NCI-H146 (cell line): ENCODE measurements around the gene BTBD9.
"Not testable (repeated sequence)": the region's sequence is repeated elsewhere in the genome, so short reads cannot be mapped to it uniquely, and the experiment has no call there.

Experiments
- DNase-seq: peaks from one replicate; lab custom pipeline; 2025; lab: John Stamatoyannopoulos, UW

BTBD9 gene

GRCh38 chr6:38146021-38146733, 493.6 kb downstream of the BTBD9 start:
- DNase-seq, result no peak

GRCh38 chr6:38144365-38144945, 495.3 kb downstream of the BTBD9 start:
- no peak for DNase-seq

GRCh38 chr6:38143191-38144150, 496.3 kb downstream of the BTBD9 start:
- DNase-seq, result peak; percentile 68

GRCh38 chr6:38142178-38142902, 497.4 kb downstream of the BTBD9 start:
- no peak for DNase-seq

GRCh38 chr6:38141716-38142115, 498.0 kb downstream of the BTBD9 start:
- no peak for DNase-seq

- no peak for DNase-seq
Observed at GRCh38 chr6:38141085-38141484, 498.6 kb downstream of the BTBD9 start.

GRCh38 chr6:38138374-38138773, 501.4 kb downstream of the BTBD9 start:
- DNase-seq, result no peak

DNA sequence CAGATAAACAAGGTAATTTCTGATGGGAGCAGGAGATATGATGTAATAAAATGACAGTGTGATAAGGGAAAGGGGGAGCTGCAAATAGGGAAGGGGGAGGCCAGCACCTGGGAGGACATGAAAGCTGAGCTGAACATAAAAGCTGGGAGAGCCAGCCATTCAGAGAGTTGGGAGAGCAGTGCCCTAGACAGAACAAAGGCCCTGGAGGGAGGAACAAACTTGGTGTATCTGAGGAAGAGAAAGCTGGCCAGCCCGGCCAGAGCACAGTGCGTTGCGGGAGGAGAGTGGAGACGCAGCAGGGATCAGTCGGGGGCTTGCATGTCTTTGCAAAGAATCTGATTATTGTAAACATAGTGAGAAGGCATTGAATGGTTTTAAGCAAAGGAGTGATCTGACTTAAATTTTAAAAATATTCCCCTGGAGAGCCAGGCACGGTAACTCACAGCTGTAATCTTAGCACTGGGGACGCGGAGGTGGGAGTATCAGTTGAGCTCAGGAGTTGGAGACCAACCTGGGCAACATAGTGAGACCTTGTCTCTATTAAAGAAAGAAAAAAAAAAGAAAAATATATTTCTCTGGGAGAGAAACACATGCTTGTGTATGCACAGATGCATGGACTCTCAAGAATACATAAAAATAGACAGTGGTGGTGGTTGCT, 502.0 kb downstream of the BTBD9 start:
- peak; percentile 91 for DNase-seq

DNA sequence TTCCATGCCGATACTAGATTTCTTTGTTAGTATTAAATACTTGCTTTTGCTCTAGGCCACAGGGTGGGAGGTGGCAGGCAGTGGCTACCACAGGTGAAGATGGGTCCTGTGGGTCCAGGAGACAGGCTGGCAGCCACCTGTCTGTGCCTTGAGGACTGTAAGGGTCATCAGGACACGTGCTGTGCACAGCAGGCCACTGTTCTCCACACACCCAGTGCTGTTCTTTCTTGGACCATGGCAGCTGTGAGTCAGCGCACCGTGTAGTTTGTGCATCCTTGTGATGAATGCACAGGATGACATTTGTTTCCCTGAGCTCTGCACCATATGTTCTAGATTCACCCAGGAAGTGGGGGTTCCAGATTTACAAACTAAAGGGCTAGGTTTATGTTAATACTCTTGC, 503.2 kb downstream of the BTBD9 start:
- peak; percentile 84 for DNase-seq

- DNase-seq, result no peak
Observed at GRCh38 chr6:38134704-38135088, 505.0 kb downstream of the BTBD9 start.

DNA sequence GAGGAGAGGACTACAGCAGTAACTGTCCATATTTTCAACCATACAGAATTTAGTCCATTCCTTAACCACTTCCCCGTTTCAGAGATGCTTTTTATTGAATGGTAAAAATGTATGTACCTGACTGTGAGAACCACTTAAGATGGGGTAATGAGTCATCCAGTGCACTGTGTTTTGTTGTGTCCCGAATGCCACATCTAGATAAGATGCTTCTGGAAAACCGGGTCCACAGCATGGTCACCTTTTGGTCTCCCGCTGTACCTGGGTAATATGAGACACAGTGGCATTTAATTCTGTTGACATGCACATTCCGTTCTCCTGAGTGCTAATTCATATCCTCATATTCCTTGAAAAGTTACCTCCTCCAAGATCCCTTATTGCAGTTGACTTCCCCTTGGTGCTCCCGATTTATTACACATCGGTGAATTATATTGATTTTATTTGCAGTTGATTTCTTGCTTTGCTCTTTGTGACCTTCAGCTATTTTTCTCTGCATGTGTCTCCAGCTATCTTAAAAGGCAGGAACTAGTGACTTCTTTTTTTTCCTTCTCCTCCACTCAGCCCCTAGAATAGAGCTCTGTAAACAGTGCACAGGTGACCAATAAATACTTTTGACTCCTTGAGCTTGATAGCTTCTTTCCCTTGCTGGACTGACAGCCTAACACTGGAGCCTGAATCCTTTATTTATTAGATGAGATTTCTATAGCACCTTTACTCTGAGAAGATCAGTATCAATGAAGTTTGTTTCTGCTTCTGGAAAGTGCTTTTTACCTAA, 505.6 kb downstream of the BTBD9 start:
- DNase-seq, result peak; percentile 30

DNA sequence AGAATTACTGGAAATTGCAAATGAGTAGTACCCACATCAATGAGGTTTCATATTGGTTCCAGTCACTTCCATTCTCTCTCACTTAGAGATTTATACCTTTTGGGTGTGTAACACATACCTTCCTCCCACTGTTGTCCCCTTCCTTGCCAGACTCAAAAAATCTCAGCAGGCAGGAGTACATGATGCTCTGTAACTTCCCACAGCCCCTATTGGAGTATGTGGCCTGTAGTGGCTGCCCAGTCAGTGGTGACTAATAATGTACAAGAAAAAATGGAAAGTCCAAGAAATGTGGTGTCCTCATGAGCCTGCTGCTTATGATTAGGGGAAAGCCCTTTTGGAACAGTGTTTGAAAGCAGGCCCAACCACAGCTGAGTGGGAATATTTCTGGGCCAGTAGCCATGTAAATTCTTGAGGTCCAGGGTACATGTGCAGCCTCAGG, 508.2 kb downstream of the BTBD9 start:
- no peak for DNase-seq

- no peak for DNase-seq
Observed at GRCh38 chr6:38127284-38127683, 512.4 kb downstream of the BTBD9 start.

DNA sequence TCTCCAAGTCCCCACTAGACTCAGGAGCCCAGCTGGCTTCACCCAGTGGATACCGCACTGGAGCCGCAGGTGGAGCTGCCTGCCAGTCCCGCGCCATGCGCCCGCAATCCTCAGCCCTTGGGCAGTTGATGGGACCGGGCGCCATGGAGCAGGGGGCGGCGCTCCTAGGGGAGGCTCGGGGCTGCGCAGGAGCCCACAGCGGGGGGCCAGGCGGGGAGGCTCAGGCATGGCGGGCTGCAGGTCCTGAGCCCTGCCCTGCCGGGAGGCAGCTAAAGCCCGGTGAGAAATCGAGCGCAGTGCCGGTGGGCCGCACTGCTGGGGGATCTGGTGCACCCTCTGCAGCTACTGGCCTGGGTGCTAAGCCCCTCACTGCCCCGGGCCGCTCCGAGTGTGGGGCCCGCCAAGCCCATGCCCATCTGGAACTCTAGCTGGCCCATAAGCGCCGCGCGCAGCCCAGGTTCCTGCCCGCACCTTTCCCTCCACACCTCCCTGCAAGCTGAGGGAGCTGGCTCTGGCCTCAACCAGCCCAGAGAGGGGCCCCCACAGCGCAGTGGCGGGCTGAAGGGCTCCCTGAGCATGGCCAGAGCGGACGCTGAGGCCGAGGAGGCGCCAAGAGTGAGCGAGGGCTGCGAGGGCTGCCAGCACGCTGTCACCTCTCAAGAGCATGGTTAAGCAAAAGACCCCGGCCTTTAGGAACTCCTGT, 515.4 kb downstream of the BTBD9 start:
- not testable (repeated sequence) for DNase-seq

- no peak for DNase-seq
Observed at GRCh38 chr6:38119516-38119915, 520.2 kb downstream of the BTBD9 start.

DNA sequence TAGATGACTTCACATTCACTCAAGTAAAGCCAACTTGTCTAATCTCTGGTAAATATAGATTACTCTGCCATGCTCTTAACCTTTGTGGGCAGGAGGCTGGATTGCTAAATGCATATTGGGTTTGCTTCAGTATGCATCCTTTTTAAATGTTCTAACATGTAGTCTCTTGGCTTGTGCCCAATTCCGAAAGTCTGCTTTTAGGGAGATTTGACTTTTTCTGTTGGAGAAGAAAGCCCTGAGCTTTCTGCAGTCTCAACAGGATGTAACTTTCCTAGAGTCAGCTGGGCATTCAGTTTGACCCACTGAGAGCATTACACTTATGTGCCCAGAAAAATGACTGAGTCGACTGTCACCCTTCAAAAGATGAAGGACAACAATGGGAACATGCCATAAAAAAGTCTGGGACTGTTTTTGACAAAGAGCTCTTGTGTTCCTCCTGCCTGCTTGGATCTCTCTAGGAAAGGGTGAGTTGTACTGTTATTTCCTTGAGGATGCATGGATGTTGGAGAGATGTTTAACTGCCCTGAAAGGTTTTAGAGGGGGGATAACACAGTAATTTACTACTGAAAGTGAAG, 520.9 kb downstream of the BTBD9 start:
- DNase-seq, result no peak
